ENCODE measurements around the gene RAB22A.

Gene RAB22A

GRCh38 chr20:58305061-58305460, 4.5 kb upstream of the RAB22A start:
- DNase-seq: no peak

DNA sequence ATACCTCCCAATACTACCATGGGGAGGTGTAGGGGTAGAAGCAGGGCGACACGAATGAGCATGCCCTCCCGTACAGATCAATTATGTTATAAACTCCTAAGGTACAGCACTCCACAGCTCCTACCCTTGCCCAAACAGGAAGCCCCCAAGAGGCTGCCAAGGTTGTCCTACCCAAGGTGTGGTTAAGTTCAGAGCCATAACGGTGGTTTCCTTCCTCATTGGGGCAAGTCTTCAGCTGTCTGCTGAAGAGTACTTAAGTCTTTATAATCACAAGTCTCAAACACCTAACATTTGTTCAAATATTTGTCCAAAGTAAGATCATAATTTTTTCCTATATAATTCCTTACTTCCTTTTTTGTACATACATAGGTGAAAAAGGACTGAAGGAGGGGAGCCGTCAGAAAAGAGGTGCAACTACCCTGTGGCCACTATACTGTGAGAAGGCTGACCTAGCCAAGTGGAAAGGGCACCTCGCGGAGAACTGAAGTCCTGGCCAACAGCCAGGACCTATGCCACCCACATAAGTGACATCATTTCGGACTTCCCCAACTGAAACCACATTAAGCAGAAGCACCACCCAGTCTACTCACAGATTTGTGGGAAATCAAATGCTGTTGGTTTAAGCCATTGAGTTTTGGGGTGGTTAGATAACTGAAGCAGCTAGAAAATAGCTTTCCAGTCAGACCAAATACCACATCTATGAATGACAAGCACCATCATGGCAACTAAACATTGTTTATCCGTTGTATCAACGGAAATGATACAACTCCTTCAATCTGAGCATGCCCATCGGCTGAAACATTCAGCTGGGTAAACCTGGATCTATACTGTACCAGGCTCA, 2.9 kb upstream of the RAB22A start:
- DNase-seq: no peak

GRCh38 chr20:58307270-58307669, 2.2 kb upstream of the RAB22A start:
- DNase-seq: no peak

DNA sequence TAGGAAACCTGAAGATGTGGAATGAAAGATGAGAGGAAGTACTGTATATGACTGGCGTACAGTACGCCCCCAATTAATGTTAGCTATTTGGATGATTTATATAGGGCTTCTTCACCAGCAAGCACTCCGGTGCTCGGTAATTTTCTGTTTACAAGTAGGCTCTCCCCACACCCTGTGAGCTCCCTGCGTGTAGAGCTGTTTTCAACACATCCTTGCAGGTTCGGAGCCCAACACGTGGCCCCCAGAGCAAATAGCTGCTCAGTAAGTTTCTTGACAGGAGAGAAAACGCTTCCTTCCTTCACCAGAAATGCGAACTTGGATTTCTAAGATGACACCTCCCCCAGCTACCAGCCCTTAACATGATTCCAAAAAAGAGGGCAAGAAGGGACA, 1.2 kb upstream of the RAB22A start:
- no peak for DNase-seq

GRCh38 chr20:58308680-58309527, 611 bp upstream of the RAB22A start:
- no peak for DNase-seq

DNA sequence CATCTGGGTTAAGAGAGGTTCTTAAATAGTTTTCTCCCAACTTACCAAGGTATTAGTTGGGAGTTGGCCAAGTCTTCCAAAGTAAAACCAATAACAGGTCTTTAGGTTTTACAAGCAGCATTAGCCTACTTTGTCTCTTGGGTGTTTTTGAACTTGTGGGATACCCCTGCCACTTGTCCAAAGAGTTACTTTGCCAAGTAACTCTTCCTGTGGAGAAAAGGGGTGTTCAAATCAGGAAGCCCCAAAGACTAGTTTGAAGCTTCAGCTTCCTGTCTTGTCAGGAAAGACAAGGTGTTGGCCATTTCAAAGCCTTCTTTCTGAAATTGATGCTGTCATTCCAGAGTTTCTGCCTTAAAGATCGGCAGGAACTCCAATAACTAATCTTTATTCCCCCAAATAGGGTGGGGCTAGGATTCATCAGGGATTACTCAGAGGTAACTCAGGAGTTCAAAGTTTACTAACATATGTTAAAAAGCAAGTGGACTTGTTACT, 822 bp downstream of the RAB22A start:
- DNase-seq: no peak

GRCh38 chr20:58312836-58313235, 3.3 kb downstream of the RAB22A start:
- DNase-seq: no peak

DNA sequence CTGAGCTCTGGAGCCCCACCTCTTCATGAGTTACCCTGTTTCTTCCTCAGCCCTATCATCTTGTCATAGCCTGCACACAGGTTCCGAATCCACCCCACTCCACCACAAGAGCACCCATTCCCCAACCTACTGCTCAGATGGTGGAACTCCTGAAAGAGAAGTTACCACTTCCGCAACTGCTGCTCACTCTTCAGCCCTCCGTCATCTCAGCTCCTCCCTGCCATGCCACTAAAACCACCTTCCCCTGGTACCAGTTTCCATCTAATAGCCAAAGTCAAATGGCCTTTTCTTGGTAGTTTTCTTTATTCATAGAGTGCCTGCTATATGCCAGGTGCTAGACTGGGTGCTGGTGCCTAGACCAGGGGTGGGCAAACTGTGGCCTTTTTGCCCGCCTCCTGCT, 3.9 kb downstream of the RAB22A start:
- DNase-seq: no peak

DNA sequence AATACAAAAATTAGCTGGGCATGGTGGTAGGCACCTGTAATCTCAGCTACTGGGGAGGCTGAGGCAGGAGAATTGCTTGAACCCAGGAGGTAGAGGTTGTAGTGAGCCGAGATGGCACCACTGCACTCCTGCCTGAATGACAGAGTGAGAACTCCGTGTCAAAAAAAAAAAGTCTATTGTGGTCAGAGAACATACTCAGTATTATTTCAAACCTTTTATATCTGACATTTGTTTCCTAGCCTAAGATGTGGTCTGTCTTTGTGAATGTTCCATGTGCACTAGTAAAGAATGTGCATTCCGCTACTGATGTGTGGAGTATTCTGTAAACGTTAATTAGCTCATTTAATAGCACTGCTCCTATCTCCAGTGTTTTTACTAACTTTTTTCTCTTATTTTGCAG, 11.7 kb downstream of the RAB22A start:
- DNase-seq: no peak

- DNase-seq: no peak
These were observed 12.6 kb downstream of the RAB22A start for GRCh38 chr20:58322083-58322482.

DNA sequence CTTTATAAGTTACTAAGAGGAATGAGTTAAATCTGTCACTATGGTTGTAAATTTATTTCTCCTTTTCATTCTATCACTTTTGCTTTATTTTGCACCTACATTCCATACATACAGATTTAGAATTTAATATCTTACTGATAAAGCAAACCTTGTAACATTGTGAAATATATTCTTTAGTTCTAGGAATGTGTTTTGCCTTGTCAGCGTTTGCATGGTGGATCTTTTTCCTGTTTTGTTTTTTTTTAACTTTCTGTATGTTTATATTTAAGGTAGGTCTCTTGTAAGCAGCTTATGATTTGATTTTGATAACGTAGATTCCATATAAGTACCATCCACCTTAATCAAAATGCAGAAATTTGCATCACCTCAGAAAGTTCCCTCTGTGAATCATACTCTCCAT, 16.4 kb downstream of the RAB22A start:
- no peak for DNase-seq

GRCh38 chr20:58327211-58327610, 17.7 kb downstream of the RAB22A start:
- no peak for DNase-seq

DNA sequence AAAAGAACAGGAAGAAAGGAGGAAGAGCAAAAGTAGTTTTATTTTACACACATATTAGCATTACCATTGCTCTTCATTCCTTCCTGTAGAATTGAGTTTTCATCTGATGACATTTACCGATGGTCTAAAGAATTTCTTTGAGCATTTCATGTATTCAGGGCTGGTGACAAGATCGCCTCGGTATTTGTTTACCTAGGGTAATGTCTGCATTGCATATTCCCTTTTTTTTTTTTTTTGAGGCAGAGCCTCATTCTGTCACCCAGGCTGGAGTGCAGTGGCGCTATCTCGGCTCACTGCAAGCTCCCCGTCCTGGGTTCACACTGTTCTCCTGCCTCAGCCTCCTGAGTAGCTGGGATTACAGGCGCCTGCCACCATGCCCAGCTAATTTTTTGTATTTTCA, 19.3 kb downstream of the RAB22A start:
- DNase-seq: no peak

DNA sequence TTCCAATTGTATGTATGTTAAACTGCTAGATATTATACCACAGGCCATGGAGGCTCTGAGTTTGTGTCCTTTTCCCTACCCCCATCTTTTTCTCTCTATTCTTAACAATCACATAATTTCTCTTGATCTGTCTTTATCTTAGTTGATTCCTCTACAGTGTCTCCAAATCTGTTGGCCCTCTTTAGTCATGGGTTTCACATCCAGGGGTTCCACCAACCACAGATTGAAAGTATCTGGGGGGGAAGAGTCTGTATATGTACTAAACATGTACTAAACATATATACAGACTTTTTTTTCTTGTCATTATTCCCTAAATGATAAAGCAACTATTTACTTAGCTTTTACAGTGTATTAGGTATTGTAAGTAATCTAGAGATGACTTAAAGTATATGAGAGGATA, 20.2 kb downstream of the RAB22A start:
- no peak for DNase-seq

DNA sequence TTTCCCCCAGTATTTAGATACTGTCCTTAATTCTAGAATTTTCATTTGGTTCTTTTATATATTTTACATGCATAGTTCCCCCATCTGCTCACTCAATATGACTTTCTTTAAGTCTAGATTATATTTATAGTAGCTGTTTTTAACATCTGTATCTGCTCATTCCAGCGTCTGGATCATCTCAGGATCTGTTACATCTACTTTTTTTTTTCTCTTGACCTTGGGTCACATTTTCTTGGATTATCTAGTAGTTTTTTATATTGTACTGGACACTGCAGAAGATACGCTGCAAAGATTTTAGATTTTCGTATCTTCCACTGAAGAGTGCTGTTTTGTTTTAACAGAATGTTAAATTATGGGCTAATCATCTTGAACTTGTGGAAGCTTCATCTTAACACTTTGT, 20.7 kb downstream of the RAB22A start:
- no peak for DNase-seq

DNA sequence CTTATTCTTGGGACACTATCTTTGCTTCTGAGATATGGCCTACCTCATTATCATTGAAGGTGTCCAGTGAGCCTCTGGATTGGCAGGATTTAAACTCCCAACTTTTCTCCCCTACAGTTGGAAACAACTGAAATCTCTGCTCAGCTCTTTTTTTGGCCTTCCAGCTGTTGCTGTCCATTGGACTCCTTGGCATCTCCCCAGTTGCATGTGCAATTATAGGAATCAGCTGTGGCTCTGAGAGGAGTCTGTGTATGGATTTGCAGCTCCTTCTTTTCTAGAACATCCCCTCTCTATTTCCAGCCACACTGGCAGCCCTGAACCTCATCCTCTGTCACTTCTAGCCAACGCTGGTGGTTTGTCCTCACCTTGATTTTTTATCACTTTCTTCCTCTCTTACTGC, 21.2 kb downstream of the RAB22A start:
- DNase-seq: no peak

DNA sequence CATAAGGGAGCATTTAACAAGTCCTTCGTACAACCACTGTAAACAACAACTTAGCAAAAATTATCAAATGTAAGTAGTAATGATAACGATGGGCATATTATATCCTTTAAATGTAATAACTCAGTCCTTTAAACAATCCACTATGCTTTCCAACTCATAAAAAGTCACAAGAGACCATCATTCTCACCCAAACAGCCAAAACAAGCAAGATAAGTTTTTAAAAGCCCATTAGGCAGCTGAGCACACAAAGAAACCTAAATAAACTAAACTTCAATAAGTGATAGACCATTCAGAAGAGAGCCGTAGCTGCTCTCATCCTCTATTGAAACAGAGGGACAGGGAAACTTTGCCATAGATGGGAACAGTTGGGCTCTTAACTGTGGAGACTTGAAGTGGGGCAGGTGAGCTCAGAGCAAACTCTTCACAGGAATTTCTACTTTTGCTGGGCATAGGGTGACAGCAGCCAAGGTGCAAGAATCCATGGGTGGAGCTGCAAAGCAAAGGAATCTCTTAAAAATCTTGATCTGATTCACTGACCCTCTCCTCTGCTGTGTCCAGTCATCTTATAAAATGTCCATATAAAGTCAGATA, 22.5 kb downstream of the RAB22A start:
- DNase-seq: no peak

DNA sequence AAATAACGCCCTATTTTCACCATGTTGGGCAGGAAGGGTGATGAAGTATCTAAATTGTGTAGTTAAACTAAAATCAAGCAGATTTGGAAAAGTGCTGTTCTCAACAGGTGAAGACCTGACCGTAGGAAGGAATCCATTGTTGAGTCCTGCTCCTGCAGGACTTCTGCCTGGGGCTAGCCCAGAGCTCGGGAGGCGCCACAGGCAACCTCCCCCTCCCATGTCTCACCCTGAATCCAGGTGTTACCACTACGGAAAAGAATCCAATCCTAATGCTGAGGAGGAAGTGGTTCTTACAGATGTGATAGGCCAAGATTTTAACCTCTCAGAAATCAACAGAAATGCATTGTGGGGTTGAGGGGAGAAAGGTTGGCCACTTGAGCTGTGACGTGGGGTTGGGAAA, 30.2 kb downstream of the RAB22A start:
- DNase-seq: no peak

DNA sequence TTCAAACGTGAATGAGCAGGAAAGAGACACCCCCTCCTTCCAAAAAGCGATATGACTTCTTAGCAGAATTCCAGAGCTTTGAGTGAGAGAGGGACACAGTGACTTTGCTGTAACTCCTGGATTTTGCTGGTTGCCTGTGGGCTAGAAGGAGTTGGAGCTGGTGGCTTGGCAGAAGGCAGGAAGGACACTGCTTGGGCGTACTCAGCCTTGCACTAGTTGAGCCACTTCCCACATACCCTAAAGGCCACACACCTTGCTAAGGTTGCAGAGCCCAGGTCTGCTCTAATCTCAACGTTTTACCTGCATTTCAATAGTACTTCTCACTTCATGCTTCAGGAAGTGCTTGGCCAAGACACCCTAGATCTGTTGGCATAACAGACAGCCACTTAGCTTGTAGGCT, 30.6 kb downstream of the RAB22A start:
- DNase-seq: no peak

GRCh38 chr20:58340853-58341252, 31.3 kb downstream of the RAB22A start:
- no peak for DNase-seq

GRCh38 chr20:58342104-58342945, 32.8 kb downstream of the RAB22A start:
- no peak for DNase-seq

DNA sequence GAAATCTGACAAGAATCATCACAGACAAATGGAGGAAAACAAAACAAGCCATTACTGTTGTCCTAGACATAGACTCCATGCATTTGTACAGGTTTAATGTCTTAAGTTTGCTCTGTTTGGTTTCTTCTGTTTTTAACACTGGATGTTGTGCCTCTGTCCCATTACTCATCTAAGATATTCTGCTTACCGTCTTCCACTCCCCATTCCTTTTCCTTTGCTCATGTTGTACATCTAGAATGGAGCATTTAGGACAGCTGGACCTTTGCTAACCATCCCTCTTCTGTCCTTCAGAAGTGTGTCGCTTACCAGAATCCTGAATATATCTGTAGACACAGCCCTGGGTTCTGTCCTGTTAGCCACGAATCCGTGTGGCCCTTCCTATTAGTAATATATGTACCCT, 35.2 kb downstream of the RAB22A start:
- DNase-seq: no peak

GRCh38 chr20:58349570-58349969, 40.1 kb downstream of the RAB22A start:
- no peak for DNase-seq

Data from NCI-H446 treated with DMSO at 0.1 percent for 48 hours (cell line).